HEK293 (cell line): ENCODE results near the gene SLC9A9.

ENCODE experiments used
- CTCF ChIP-seq: fragments of 450-650 bp; formaldehyde crosslinking; IDR thresholded peaks from 2 replicates; pipeline ENCODE4 v1.5.1; 2016; ENCODE audit warnings: missing biosample characterization, missing genetic modification characterization
- ZNF558 ChIP-seq: fragments of 450-650 bp; formaldehyde crosslinking; IDR thresholded peaks from 2 replicates; pipeline ENCODE4 v1.5.1; 2016; ENCODE audit warnings: missing biosample characterization, missing genetic modification characterization

DNA sequence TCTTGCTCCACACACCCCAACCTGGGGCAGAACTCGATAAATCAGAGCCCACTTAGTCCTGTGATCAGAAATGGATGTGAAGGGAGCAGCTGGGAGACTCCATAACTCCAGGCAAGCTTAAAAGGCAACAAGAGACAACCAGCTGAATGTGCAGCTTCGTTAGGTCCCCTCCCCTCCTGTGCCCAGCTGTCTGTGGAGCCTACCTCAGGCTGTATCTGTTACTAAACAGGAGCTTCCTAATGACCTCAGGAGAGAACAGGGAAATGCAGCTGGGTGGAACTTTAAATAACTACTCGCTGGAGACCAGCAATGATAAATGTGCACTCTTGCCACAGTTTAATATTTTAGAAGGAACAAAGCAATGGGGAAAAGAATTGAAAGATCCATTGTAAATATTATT lies 25.9 kb downstream of the SLC9A9 start:
- TF ChIP-seq ZNF558 (no peak), CTCF (no peak)
